GM06990 (cell line): ENCODE data around the gene CNGA4.

Experiments used
- DNase-seq: peaks from one replicate; pipeline ENCODE4 v3.0.0-alpha.2; 2011; ENCODE audit not compliant: insufficient read length; ENCODE audit errors: extremely low read depth
- H3K27me3 ChIP-seq: replicated peaks from 2 replicates; pipeline ENCODE4 v1.6.0; 2011; ENCODE audit warnings: low read length; ENCODE audit not compliant: control insufficient read depth, insufficient read depth
- H3K36me3 ChIP-seq: 2 replicates; pipeline ENCODE4 v1.5.1; 2011; ENCODE audit warnings: low read length; ENCODE audit not compliant: control insufficient read depth, insufficient read depth
- H3K4me3 ChIP-seq: replicated peaks from 2 replicates; pipeline ENCODE4 v1.5.1; 2011; ENCODE audit warnings: low read depth, mild to moderate bottlenecking, control low read depth, low read length
- TF ChIP-seq, protein P1 (sequence below): IDR thresholded peaks from 2 replicates; pipeline ENCODE4 v1.5.1; 2011; ENCODE audit warnings: low read length, control low read depth, mild to moderate bottlenecking, inconsistent platforms; ENCODE audit not compliant: insufficient read depth, poor library complexity, severe bottlenecking

CNGA4 gene

DNA sequence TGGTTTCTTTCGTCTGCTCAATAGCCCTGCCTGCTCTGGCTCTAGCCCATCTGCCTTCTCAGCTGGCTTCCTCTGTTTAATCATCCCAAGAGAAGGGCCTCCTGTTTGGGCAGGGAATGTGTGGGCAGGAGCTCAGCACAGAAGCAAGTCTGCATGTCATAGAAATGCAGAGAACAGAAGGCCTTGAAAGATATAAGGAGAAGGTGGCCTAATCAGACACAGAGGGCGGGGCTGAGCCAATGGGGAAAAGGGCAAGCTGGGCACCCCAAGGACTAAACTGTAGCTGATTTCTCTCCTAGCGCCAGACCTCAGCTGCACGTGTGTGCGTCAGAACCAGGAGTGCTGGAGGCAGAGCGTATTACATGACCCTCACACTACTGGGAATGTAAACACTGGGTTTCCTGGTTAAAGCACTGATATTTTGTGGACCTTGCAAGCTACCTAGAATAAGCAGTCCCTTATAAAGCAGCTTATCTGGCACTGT, 13.1 kb downstream of the CNGA4 start:
- TF ChIP-seq, protein P1, sequence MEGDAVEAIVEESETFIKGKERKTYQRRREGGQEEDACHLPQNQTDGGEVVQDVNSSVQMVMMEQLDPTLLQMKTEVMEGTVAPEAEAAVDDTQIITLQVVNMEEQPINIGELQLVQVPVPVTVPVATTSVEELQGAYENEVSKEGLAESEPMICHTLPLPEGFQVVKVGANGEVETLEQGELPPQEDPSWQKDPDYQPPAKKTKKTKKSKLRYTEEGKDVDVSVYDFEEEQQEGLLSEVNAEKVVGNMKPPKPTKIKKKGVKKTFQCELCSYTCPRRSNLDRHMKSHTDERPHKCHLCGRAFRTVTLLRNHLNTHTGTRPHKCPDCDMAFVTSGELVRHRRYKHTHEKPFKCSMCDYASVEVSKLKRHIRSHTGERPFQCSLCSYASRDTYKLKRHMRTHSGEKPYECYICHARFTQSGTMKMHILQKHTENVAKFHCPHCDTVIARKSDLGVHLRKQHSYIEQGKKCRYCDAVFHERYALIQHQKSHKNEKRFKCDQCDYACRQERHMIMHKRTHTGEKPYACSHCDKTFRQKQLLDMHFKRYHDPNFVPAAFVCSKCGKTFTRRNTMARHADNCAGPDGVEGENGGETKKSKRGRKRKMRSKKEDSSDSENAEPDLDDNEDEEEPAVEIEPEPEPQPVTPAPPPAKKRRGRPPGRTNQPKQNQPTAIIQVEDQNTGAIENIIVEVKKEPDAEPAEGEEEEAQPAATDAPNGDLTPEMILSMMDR, result no peak
- H3K36me3 ChIP-seq, result no peaks in the 10 kb centered on the region
- no peaks in the 10 kb centered on the region for H3K27me3 ChIP-seq
- no peak for DNase-seq
- H3K4me3 ChIP-seq, result no peak overlapping the region

DNA sequence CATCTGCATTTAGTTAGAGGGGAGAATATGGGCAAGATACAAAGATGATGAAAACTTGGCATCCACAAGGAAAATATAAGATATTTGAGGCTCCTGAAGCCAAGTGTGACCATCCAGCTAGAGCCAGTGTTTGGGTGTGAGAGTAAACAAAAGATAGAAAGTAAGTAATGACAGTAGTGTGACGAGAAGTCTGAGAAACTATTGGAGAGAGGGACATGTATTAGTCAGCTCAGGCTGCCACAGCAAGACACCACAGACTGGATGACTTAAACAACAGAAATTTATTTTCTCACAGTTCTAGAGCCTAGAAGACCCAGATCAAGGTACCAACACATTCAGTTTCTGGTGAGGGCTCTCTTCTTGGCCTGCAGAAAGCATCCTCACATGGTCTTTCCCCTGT, 14.3 kb downstream of the CNGA4 start:
- TF ChIP-seq, protein P1, result no peak
- no peak overlapping the region for H3K4me3 ChIP-seq
- no peaks in the 10 kb centered on the region for H3K36me3 ChIP-seq
- DNase-seq, result no peak
- no peaks in the 10 kb centered on the region; the same call in 1 of the 2 replicates for H3K27me3 ChIP-seq

DNA sequence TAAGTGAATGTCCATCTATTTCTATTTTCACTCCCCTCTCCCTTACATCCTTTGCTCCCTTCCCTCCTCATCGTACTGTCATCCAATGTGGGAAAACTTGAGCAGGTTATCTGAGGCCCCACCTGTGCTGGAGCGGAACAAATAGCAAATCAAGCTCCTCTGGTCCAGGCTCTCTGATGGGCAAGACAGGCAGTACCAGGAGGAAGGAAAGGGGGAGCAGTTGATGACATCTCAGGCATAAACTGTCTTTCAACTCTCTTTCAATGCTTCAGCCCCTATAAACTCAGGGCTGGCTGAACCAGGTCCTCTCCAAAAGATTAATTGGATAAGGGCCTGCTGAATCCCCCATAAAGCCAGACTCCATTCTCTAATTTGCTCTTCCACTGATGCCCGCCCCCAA, 19.3 kb downstream of the CNGA4 start:
- TF ChIP-seq, protein P1, result no peak
- peaks cover 5% of the 10 kb centered on the region for H3K27me3 ChIP-seq
- H3K4me3 ChIP-seq, result no peak overlapping the region
- no peak for DNase-seq
- no peaks in the 10 kb centered on the region for H3K36me3 ChIP-seq

DNA sequence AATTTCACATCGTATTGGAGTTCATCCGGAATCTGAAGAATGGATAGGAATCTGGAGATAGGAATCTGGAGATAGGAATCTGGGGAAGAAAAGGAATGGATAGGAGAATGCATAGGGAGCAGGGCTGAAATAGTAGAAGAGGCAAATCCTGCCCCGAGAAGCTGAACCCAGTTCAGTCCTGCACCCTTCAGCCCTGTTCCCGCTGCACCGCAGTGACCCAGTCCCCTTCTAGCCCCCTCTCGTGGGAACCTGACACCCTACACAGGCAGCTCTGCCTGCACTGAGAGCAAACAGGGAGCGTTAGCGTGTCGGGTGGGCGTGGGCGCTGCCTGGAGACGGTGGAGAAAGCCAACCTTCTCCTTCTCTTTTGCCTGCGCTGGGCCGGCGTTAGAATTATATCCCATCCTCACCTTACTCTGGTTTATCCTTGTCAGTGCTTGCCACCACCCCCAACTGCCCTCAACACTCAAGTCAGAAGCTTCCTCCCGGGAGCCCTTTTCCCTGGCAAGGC, 19.7 kb downstream of the CNGA4 start:
- H3K27me3 ChIP-seq, result peaks cover 5% of the 10 kb centered on the region
- no peaks in the 10 kb centered on the region for H3K36me3 ChIP-seq
- TF ChIP-seq, protein P1, result no peak
- no peak for DNase-seq
- no peak overlapping the region for H3K4me3 ChIP-seq

DNA sequence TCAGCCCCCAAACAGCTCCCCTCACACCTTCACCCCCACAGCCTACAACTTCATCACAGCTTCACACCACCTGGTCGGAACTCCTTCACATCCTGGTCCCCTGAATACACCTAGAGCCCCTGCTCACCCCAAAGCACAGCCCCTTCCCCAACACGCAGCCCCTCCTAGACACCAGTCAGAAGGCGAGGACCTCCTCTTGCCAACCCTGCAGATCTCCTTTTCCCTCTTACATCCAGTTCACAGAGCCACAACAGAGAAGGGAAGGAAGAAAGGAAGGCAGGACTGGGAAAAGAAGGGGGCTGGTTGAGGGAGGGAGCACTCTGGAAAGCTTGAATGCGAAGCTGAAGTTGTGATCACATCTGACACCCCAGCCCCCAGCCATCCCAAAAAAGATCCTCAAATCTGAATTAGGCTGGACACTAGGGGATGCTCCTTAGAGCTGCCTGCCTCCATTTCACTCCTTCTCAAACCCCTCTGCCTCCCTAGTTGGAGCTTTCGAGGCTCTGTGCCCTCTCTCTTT, 21.4 kb downstream of the CNGA4 start:
- Histone ChIP-seq H3K36me3 (no peaks in the 10 kb centered on the region), H3K27me3 (peaks cover 5% of the 10 kb centered on the region), H3K4me3 (no peak overlapping the region)
- DNase-seq, result no peak
- TF ChIP-seq, protein P1, result no peak

DNA sequence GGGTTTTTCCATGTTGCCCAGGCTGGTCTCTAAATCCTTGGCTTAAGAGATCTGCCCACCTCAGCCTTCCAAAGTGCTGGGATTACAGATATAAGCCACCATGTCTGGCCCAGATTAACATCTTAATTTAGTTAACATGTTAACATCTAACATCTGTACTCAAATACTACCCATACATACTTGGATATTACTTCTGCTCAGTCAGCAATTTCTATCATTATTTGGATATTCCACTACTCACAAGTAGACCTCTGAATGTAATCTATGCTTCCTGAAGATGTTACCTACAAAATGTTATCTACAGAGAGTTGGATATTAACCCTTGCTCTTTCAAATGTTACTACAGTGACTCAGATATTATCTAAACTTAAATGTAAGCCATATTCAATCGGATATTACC, 24.8 kb downstream of the CNGA4 start:
- TF ChIP-seq, protein P1, result no peak
- no peaks in the 10 kb centered on the region for H3K36me3 ChIP-seq
- DNase-seq, result no peak
- no peak overlapping the region for H3K4me3 ChIP-seq
- peaks cover 3% of the 10 kb centered on the region for H3K27me3 ChIP-seq
